GM19328 (cell line): ENCODE data around the gene NPIPB9.

Source experiments
- ATAC-seq: cut with Tn5 transposase; IDR thresholded peaks from one replicate; pipeline ENCODE4 v1.9.1; 2021; ENCODE audit warnings: mild to moderate bottlenecking, moderate library complexity; ENCODE audit not compliant: unreplicated experiment

The NPIPB9 gene

GRCh38 chr16:28821874-28822519 lies 70.4 kb downstream of the NPIPB9 start:
- ATAC-seq = no peak
